SIG-M5 treated with dmso at 0.1 percent for 504 hours (cell line): Measurements from ENCODE around the gene H2BK1.
A peak's percentile ranks its signal among the peaks of the same experiment; 100 is the strongest.

ENCODE experiments used
- DNase-seq: peaks from one replicate; lab custom pipeline; 2025; ENCODE audit not compliant: unreplicated experiment; lab: John Stamatoyannopoulos, UW

The H2BK1 gene

DNA sequence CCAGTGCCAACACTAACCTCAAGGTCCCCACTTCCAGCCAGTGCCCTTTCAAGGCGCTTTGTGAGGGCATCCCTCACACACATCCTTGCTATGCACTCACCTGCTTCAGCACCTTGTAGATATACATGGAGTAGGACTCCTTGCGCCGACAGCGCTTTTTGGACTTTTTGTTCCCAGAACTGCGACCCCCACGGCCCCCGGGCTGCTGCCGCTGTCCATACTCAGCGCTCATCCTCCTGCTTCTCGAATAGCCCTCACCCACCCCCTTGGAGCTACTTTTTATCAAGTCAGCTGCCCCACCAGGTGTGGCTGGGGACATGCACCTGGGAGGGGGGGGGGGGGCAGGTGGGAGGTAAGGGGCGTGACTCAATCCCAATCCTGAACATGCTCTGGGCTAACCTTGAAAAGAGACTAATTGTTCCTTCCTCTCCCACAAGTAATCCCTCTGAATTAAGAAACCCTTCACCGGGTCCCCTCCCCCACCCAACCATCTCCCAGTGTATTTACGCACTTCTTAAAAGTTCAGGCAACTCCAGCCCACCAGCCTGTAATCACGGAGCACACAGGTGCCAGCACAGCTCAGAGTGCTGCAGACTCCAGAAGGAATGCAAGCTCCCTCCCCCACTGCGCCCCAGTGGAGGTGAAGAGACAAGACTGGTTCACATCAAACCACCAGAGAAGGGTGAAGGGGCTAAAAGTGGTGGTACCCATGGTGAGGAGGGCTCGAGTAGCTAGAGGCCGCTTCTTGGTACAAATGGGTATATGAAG, at the start of gene H2BK1:
TSS of gene H2BK1 (minus strand) at position 402 of the 768 bp plus-strand sequence. CDS start at position 232, 170 bp downstream.
- DNase-seq: no peak

- no peak for DNase-seq
Measured at GRCh38 chr7:151257990-151258389, 47.7 kb upstream of the H2BK1 start.

- DNase-seq: no peak
Measured at GRCh38 chr7:151256410-151257045, 46.2 kb upstream of the H2BK1 start.

DNA sequence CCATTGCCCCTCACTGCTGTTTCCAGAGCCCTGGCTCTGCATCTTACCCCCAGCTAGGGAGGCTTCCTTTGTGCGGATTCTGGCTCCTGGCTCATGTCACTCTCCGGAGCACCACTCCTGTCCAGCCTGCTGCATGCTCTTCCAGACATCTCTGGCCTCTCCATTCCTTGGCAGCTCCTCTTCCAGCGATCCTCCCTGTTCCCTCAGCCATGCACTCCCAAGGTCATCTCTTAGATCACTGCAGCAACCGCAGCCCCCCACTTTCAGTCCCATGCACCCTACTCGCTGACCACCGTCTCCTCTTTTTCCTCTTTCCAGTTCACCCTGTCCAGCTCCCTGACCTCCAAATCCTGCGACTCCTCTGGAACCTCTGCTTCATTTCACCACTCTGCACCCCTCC, 45.1 kb upstream of the H2BK1 start:
- DNase-seq: no peak

GRCh38 chr7:151254851-151255250, 44.6 kb upstream of the H2BK1 start:
- no peak for DNase-seq

- no peak for DNase-seq
Measured at GRCh38 chr7:151254316-151254715, 44.0 kb upstream of the H2BK1 start.

- DNase-seq: no peak
Measured at GRCh38 chr7:151252961-151253711, 42.8 kb upstream of the H2BK1 start.

DNA sequence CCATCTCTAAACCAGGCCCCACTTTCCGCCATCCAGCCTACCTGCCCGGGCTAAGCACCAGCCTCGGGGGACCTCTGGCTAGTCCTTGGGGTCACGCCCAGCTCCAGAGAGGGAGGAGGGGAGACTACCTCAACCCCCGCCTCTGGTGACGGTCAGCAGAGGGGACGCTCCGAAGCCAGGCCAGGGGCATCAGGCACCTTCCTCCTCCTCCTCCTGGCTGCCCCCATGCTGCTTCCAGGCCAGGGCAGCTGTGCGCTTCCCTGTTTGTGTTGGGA, 42.2 kb upstream of the H2BK1 start:
- DNase-seq: no peak

- DNase-seq: no peak
Measured at GRCh38 chr7:151251689-151252560, 41.6 kb upstream of the H2BK1 start.

- no peak for DNase-seq
Measured at GRCh38 chr7:151251328-151251688, 41.0 kb upstream of the H2BK1 start.

- no peak for DNase-seq
Measured at GRCh38 chr7:151250181-151251132, 40.2 kb upstream of the H2BK1 start.

- no peak for DNase-seq
Measured at GRCh38 chr7:151249732-151250072, 39.4 kb upstream of the H2BK1 start.

- DNase-seq: peak; percentile 77
Measured at GRCh38 chr7:151249034-151249731, 38.9 kb upstream of the H2BK1 start.

DNA sequence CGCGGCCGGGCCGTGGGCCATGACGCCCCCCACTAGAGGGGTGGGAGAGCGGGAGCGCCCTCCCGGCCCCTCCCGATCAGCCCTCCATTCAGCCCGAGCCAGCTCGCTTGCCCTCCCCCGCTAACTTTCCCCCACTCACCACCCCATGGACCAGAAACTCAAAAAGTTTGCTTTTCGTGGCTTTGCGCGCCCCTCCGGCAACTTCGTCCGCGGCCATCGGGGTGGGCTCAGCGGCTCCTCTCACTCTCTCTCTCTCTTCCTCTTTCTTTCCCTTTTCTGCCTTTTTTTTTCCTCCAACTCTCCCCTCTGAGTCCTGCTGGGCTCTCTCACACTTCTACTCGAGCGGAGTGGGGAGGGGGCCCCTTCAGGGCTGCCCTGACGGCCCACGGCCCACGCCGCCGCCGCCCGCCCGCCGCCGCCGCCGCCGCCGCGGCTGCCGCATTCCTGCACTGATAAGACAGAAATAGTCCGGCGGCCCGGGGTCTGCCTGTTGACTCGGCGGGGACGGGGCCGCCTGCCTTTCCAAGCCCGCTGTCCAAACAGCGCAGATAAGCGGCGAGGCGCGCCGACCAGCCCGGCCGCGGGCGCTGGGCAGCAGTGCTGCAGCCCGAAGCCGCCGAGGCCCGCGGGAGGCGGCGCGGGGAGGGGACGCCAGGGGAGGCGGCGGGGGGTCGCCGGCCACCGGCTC, 38.2 kb upstream of the H2BK1 start, which contains the start of gene SMARCD3:
TSS of gene SMARCD3 (minus strand) at position 349 of the 688 bp plus-strand sequence. CDS start at position 217, 132 bp downstream.
- DNase-seq: peak; percentile 4

- DNase-seq: no peak
Measured at GRCh38 chr7:151247611-151248345, 37.5 kb upstream of the H2BK1 start.

DNA sequence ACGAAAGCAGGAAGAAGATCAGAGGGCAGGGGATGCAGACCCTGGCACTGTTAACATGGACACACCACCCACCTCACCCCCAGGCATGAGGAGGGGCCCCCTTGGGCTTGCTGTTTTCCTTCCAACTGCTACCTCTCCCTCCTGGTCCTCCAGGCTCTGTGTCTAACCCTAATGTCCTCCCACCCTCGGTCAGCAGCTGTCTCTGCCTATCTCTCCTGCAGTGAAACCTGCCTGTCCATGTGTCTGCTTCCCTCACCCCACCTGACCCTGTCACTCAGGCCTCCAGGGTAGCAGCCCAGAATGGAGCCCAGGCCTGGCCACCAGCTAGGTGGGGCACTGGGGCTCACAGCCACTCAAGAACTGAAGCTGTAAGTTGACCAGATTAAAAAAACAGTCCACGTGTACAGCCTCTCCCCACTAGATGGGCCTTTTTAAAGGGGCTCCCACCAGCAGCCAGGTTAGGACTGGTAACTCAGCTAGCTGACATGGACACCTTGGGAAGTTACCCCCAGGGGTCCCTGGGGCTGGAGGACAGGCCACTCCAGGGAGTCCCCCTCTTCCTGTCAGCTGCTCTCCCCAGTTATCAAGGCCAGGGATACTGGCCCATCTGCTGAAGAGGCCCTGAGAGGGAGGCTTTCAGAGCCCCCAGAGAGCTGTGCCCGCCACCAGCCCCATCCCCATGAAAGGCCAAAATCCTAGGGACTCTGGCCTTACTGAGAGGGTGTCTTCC, 36.7 kb upstream of the H2BK1 start:
- no peak for DNase-seq

DNA sequence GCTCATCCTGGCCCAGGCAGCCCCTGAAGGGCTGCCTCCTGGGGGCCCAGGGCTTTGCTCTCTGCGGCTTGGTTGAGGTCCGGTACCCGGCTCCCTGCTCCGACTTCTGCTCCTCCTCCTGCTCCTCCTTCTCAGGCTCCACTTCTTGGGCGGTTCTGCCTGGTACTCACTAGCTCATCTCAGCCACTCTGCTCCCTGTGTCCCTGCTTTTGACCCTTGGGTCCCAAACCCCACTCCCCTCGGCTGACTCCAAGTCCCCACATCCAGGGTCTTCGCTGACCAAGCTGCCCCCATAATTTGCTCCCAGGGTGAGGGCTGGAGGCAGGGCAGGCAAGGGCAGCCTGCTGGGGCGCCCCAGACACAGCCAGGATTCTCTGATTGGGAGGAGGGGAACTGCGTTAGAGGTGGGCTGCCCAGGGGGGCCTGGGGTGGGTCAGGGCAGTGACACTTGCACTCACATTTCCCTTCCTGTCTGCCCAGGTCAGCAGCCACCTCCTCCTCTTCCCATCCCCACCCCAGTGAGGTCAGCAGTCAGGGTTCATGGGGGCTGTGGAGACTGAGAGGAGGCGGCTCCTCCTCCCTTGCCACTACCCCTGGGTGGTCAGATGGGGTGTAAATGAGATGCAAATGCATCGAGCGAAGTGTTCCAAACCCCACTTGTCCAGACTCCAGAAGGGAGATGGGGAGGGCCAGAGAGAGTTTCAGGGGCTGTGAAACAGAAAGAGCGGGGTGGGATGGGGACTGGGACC, 36.0 kb upstream of the H2BK1 start:
- DNase-seq: no peak
